C4-2B (cell line): ENCODE data around the gene FAM184B.

Source experiments
- H3K27ac ChIP-seq: fragments of 450-650 bp; 2 replicates; pipeline ENCODE4 v1.5.1; 2017
- CTCF ChIP-seq: fragments of 450-650 bp; conservative IDR thresholded peaks from 2 replicates; pipeline ENCODE4 v1.5.1; 2017; ENCODE audit warnings: mild to moderate bottlenecking
- ZFX ChIP-seq: fragments of 450-650 bp; IDR thresholded peaks from 2 replicates; pipeline ENCODE4 v1.6.1; 2017

The FAM184B gene

GRCh38 chr4:17647176-17647806 is 134.1 kb downstream of the FAM184B start:
- TF ChIP-seq ZFX (no peak), CTCF (no peak)
- no peak overlapping the region for H3K27ac ChIP-seq

GRCh38 chr4:17646693-17647092 is 134.7 kb downstream of the FAM184B start:
- TF ChIP-seq CTCF: no peak
- TF ChIP-seq ZFX: no peak
- no peak overlapping the region for H3K27ac ChIP-seq

GRCh38 chr4:17642398-17642783 is 139.0 kb downstream of the FAM184B start:
- TF ChIP-seq CTCF: no peak
- TF ChIP-seq ZFX: no peak
- no peak overlapping the region for H3K27ac ChIP-seq

GRCh38 chr4:17639136-17639535 is 142.3 kb downstream of the FAM184B start:
- no peak overlapping the region for H3K27ac ChIP-seq
- TF ChIP-seq ZFX: no peak
- no peak for TF ChIP-seq CTCF

GRCh38 chr4:17636696-17637622 is 144.5 kb downstream of the FAM184B start:
- TF ChIP-seq CTCF: peak; percentile 91
- no peak for TF ChIP-seq ZFX
- H3K27ac ChIP-seq: no peak overlapping the region

- H3K27ac ChIP-seq: no peak overlapping the region
- no peak for TF ChIP-seq CTCF
Measured at GRCh38 chr4:17636341-17636695, 145.1 kb downstream of the FAM184B start.

GRCh38 chr4:17635056-17635455 is 146.4 kb downstream of the FAM184B start:
- TF ChIP-seq ZFX (no peak), CTCF (no peak)
- no peak overlapping the region for H3K27ac ChIP-seq
